HepG2 (cell line): ENCODE measurements around the gene FBXO44. TPM values are rescaled to one million over a fixed set of nuclear protein-coding genes. Genes with fewer than 3 reads are reported as not detected.

ENCODE experiments used
- ATAC-seq: fragments of 200-7000 bp; cut with Tn5 transposase; 3 replicates; pipeline ENCODE4 v1.9.1; 2020; ENCODE audit warnings: mild to moderate bottlenecking, moderate library complexity
- BruUV-seq: library from RNA; stranded (reverse); fragments of 400-500 nt; replicated peaks from 2 replicates; lab custom pipeline; 2021; lab: Mats Ljungman, UMichigan
- CTCF ChIA-PET: fragments of 300-600 bp; formaldehyde crosslinking; extraction: SDS; loops from one replicate; lab custom pipeline; 2021; ENCODE audit warnings: low total read pairs, inconsistent platforms, low intra/inter-chr PET ratio; lab: Yijun Ruan, JAX
- POLR2A ChIA-PET: fragments of 350-600 bp; sonication (Branson Sonifier 250); formaldehyde crosslinking; loops from one replicate; lab custom pipeline; 2020; ENCODE audit warnings: antibody characterized with exemption, inconsistent platforms; lab: Yijun Ruan, JAX
- DNase-seq: peaks from one replicate; pipeline ENCODE4 v3.0.0-alpha.2; 2015; ENCODE audit warnings: low spot score
- FAIRE-seq: peaks from 3 replicates; lab custom pipeline; 2011; peaks lifted over from hg19 to GRCh38; lab: Jason Lieb, UNC
- H2AFZ ChIP-seq: one replicate; pipeline ENCODE4 v1.6.1; 2011; ENCODE audit warnings: low read length, inconsistent platforms
- H3K27ac ChIP-seq: fragments of 300-600 bp; 3 replicates; pipeline ENCODE4 v1.8.0; 2011; ENCODE audit warnings: mixed run types, mild to moderate bottlenecking, mixed read lengths, low read length, inconsistent platforms; ENCODE audit not compliant: insufficient read depth; ENCODE audit errors: extremely low read length
- H3K27me3 ChIP-seq, 2 experiments: fragments of 200-600 bp in 1 of 2; 2 replicates in 1 of 2; 3 replicates in 1 of 2; pipeline versions ENCODE4 v1.6.0 to v1.8.0; 2011; ENCODE audit warnings: low read length in 2 of 2, mild to moderate bottlenecking in 2 of 2, moderate library complexity in 2 of 2, inconsistent platforms in 1 of 2; ENCODE audit not compliant: insufficient read depth in 2 of 2, control insufficient read depth in 1 of 2
- H3K36me3 ChIP-seq, 2 experiments: fragments of 200-600 bp in 1 of 2; replicated peaks in 1 of 2; 2 replicates in 1 of 2; 3 replicates in 1 of 2; pipeline versions ENCODE4 v1.5.1 to v1.8.0; 2011; ENCODE audit warnings: low read length in 2 of 2, inconsistent platforms in 1 of 2; ENCODE audit not compliant: insufficient read depth in 2 of 2, control insufficient read depth in 1 of 2
- H3K4me1 ChIP-seq: 2 replicates; pipeline ENCODE4 v1.5.1; 2012; ENCODE audit warnings: low read length, inconsistent platforms; ENCODE audit not compliant: insufficient read depth
- H3K4me2 ChIP-seq: 2 replicates; pipeline ENCODE4 v1.6.0; 2011; ENCODE audit warnings: low read depth, low read length, inconsistent platforms
- H3K4me3 ChIP-seq, 3 experiments: fragments of 200-600 bp in 1 of 3; sonication (generic), shearing (Covaris generic) in 1 of 3; replicated peaks in 1 of 3; 2 replicates each; pipeline ENCODE4 v1.5.1; 2011 to 2016; ENCODE audit warnings: low read length in 3 of 3, inconsistent platforms in 2 of 3, low read depth in 2 of 3, mild to moderate bottlenecking in 2 of 3, control low read depth in 1 of 3, mixed read lengths in 1 of 3; ENCODE audit not compliant: insufficient read depth in 1 of 3
- H3K79me2 ChIP-seq: one replicate; pipeline ENCODE4 v1.6.1; 2011; ENCODE audit warnings: low read length, inconsistent platforms; ENCODE audit not compliant: insufficient read depth
- H3K9ac ChIP-seq: 2 replicates; pipeline ENCODE4 v1.6.0; 2011; ENCODE audit warnings: mild to moderate bottlenecking, low read depth, low read length, inconsistent platforms; ENCODE audit not compliant: insufficient read depth
- H3K9me3 ChIP-seq: 2 replicates; pipeline ENCODE4 v1.5.1; 2012; ENCODE audit warnings: mild to moderate bottlenecking, low read length
- H4K20me1 ChIP-seq: 2 replicates; pipeline ENCODE4 v1.6.0; 2011; ENCODE audit warnings: inconsistent platforms, mild to moderate bottlenecking, low read length, moderate library complexity; ENCODE audit not compliant: insufficient read depth
- LCORL ChIP-seq, 2 experiments: fragments of 450-650 bp in 1 of 2; sonication (generic) in 1 of 2; formaldehyde crosslinking in 1 of 2; IDR thresholded peaks; 2 replicates each; pipeline versions ENCODE4 v1.5.0 to v1.6.1; 2017 to 2020; ENCODE audit warnings: antibody characterized with exemption in 1 of 2, missing genetic modification reagents in 1 of 2
- YEATS4 ChIP-seq: sonication (generic); formaldehyde crosslinking; IDR thresholded peaks from 2 replicates; pipeline ENCODE4 v1.4.0; 2020; ENCODE audit warnings: missing genetic modification reagents, borderline replicate concordance
- ZFP36 ChIP-seq: fragments of 150-350 bp; IDR thresholded peaks from 2 replicates; pipeline ENCODE4 v1.6.1; 2018; ENCODE audit warnings: borderline replicate concordance, low read length, low read depth; ENCODE audit not compliant: partially characterized antibody
- ZNF768 ChIP-seq: sonication (generic); formaldehyde crosslinking; IDR thresholded peaks from 2 replicates; pipeline ENCODE4 v1.4.0; 2020; ENCODE audit warnings: missing genetic modification reagents
- ZSCAN25 ChIP-seq: sonication (generic); formaldehyde crosslinking; IDR thresholded peaks from 2 replicates; pipeline ENCODE4 v1.8.0; 2022; ENCODE audit warnings: mild to moderate bottlenecking, missing genetic modification reagents
- WGBS: methylation state at CpG from one replicate; pipeline ENCODE4 v1.1.6; 2017; ENCODE audit warnings: low lambda C conversion rate; 5-methylcytosine and 5-hydroxymethylcytosine counted together
- in situ Hi-C: cut with HindIII; loops from 2 replicates; pipeline ENCODE4 v1.10.0; 2017; ENCODE audit warnings: low pct_unique_long_range_greater_than_20kb; ENCODE audit not compliant: extremely low pct_ligation_motif_present
- intact Hi-C: fragments of 100-400 bp; cut with micrococcal nuclease; formaldehyde crosslinking; loops from one replicate; pipeline ENCODE4 v1.10.0; 2022; ENCODE audit not compliant: unreplicated experiment
- polyA plus RNA-seq, 8 experiments: library from polyadenylated mRNA; depleted of rRNA in 3 of 8; stranded (reverse) in 7 of 8; unstranded in 1 of 8; fragments of >200 nt; fragmentation: Illumina TruSeq in 4 of 8; extraction: Trizol in 4 of 8; gene quantifications; 2 replicates each; pipeline versions ENCODE4 v1.2.1 to v1.2.3, GENCODE V29; 2011 to 2016; ENCODE audit warnings: low read depth in 4 of 8, missing spikeins in 1 of 8, mixed read lengths in 1 of 8; ENCODE audit not compliant: insufficient read depth in 1 of 8
- total RNA-seq, 5 experiments: library from RNA; depleted of rRNA; stranded (reverse); fragments of >200 nt; fragmentation: Illumina TruSeq; extraction: Trizol; gene quantifications; 2 replicates each; pipeline ENCODE4 v1.2.3, GENCODE V29; 2016; ENCODE audit warnings: low read depth in 1 of 5
- TF ChIP-seq, protein P1 (sequence below): sonication (generic); formaldehyde crosslinking; IDR thresholded peaks from 2 replicates; pipeline ENCODE4 v1.5.0; 2020; ENCODE audit warnings: mild to moderate bottlenecking, missing genetic modification reagents, moderate library complexity

FBXO44 gene
- total and polyA plus RNA-seq, 2 of the 13 experiments (the other 11 are each of a cell fraction or from before 2014, with no cell fraction given) = 22.4 to 27.9 TPM

- TF ChIP-seq, protein P1, sequence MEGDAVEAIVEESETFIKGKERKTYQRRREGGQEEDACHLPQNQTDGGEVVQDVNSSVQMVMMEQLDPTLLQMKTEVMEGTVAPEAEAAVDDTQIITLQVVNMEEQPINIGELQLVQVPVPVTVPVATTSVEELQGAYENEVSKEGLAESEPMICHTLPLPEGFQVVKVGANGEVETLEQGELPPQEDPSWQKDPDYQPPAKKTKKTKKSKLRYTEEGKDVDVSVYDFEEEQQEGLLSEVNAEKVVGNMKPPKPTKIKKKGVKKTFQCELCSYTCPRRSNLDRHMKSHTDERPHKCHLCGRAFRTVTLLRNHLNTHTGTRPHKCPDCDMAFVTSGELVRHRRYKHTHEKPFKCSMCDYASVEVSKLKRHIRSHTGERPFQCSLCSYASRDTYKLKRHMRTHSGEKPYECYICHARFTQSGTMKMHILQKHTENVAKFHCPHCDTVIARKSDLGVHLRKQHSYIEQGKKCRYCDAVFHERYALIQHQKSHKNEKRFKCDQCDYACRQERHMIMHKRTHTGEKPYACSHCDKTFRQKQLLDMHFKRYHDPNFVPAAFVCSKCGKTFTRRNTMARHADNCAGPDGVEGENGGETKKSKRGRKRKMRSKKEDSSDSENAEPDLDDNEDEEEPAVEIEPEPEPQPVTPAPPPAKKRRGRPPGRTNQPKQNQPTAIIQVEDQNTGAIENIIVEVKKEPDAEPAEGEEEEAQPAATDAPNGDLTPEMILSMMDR (CRISPR knock-in tag) = peak; percentile 36; the same call in 1 of the 2 replicates
- TF ChIP-seq ZSCAN25 = 0 out of 2 replicates have a peak, but pooled peaks have one; percentile 25
- no peak for TF ChIP-seq YEATS4 (CRISPR knock-in tag)
These were observed 53.1 kb downstream of the FBXO44 start (continued) for GRCh38 chr1:11707621-11708276.

- no peak overlapping the region for H3K4me3 ChIP-seq
- ChIA-PET POLR2A (no interaction called here), CTCF (no interaction called here)
- H3K79me2 ChIP-seq = no peaks in the 10 kb centered on the region
- H3K27me3 ChIP-seq = peaks cover 14 to 52% of the 10 kb centered on the region in 2 experiments
- H2AFZ ChIP-seq = no peak overlapping the region
- 17% methylated on average over 10 of the region's 11 CpGs for WGBS
- TF ChIP-seq LCORL (IDR thresholded peaks at IDR 0.05) = no peak
- TF ChIP-seq LCORL (CRISPR knock-in tag; IDR thresholded peaks at IDR 0.05) = no peak
- TF ChIP-seq ZFP36 = peak; percentile 64
- TF ChIP-seq ZNF768 (CRISPR knock-in tag) = peak; percentile 97
- H3K27ac ChIP-seq = no peak overlapping the region
- intact Hi-C loops (no loop called here), in situ Hi-C loops (no loop called here)
- ATAC-seq (no peak), FAIRE-seq (no peak), DNase-seq (no peak)
- H3K4me2 ChIP-seq = no peak overlapping the region
- peaks cover 13% of the 10 kb centered on the region for H3K4me1 ChIP-seq
- H4K20me1 ChIP-seq = no peaks in the 10 kb centered on the region
- BruUV-seq = no TSS peak
- H3K9ac ChIP-seq = no peak overlapping the region
- no peaks in the 10 kb centered on the region for H3K9me3 ChIP-seq
- no peaks in the 10 kb centered on the region for H3K36me3 ChIP-seq
These were observed 54.1 kb downstream of the FBXO44 start for GRCh38 chr1:11708554-11709350.
